Measurements from ENCODE around the gene SLC25A45. TPM values are rescaled to one million over a fixed set of nuclear protein-coding genes. Genes with fewer than 3 reads are reported as not detected.

Gene SLC25A45
- total RNA-seq, 1 donor from 2014 or later: 5.3 TPM

DNA sequence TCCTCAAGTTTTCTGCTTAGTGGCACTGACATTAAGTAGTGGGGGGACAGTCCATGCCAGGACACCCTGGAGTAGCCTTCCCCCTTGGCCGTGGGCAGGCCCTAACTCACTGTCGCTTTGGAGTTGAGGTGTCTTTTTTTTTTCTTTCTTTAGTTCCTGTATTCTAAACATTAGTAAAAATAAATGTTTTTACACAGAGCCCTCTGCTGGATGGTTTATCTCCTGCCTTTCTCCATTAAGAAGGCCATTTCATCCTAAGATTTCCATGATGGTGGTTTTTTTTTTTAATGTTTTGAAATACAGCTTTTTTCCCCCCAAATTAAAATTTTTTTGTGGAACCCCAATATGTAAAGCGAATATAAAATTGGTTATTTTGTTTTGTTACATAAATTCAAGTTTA, 29.7 kb downstream of the SLC25A45 start:
- H3K27me3 Mint-ChIP-seq: no peaks in the 10 kb centered on the region
- no peak overlapping the region for H3K27ac Mint-ChIP-seq
- H3K4me1 Mint-ChIP-seq (ENCODE audit: low read depth): peaks cover 12% of the 10 kb centered on the region
- no peak for DNase-seq (ENCODE audit: low spot score, unreplicated experiment)
- H3K4me3 Mint-ChIP-seq (ENCODE audit: low read depth): no peak overlapping the region
- peak; percentile 38 for TF ChIP-seq CTCF (IDR thresholded peaks at IDR 0.05; ENCODE audit: unreplicated experiment)
- peaks cover 14% of the 10 kb centered on the region for H3K36me3 Mint-ChIP-seq (ENCODE audit: insufficient read depth)
- no peaks in the 10 kb centered on the region for H3K9me3 Mint-ChIP-seq (ENCODE audit: low read depth)

DNA sequence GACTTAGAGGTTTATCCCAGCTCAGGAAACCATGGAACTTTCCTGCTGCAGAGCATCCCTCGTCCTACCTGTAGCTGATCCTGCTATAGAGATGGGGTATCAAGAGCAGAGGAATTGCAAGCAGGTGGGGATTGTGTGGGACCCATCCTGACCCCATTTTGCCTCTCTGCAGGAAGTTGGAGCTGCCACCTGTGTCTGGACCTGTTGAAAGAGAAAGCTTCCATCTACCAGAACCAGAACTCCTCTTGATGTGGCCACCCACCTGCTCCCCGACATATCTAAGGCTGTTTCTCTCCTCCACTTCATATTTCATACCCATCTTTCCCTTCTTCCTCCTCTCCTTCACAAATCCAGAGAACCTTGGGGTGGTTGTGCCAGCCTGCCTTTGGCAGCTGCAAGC, 30.9 kb downstream of the SLC25A45 start:
- no peak overlapping the region for H3K27ac Mint-ChIP-seq
- TF ChIP-seq CTCF (IDR thresholded peaks at IDR 0.05; ENCODE audit: unreplicated experiment): no peak

GRCh38 chr11:65341856-65342255, 40.6 kb downstream of the SLC25A45 start:
- H3K4me1 Mint-ChIP-seq (ENCODE audit: low read depth): peaks cover 4% of the 10 kb centered on the region
- H3K36me3 Mint-ChIP-seq (ENCODE audit: insufficient read depth): peaks cover 19% of the 10 kb centered on the region
- no peak for TF ChIP-seq CTCF (IDR thresholded peaks at IDR 0.05; ENCODE audit: unreplicated experiment)
- H3K27ac Mint-ChIP-seq: no peak overlapping the region
- H3K4me3 Mint-ChIP-seq (ENCODE audit: low read depth): no peak overlapping the region
- DNase-seq (ENCODE audit: low spot score, unreplicated experiment): no peak
- no peaks in the 10 kb centered on the region for H3K9me3 Mint-ChIP-seq (ENCODE audit: low read depth)
- H3K27me3 Mint-ChIP-seq: no peaks in the 10 kb centered on the region

More for the DNA sequence above, 30.9 kb downstream of the SLC25A45 start:
- peaks cover 10% of the 10 kb centered on the region for H3K4me1 Mint-ChIP-seq (ENCODE audit: low read depth)
- peaks cover 17% of the 10 kb centered on the region for H3K36me3 Mint-ChIP-seq (ENCODE audit: insufficient read depth)
- no peaks in the 10 kb centered on the region for H3K9me3 Mint-ChIP-seq (ENCODE audit: low read depth)
- no peak overlapping the region for H3K4me3 Mint-ChIP-seq (ENCODE audit: low read depth)
- H3K27me3 Mint-ChIP-seq: no peaks in the 10 kb centered on the region
- DNase-seq (ENCODE audit: low spot score, unreplicated experiment): no peak

- Mint-ChIP-seq H3K4me3 (ENCODE audit: low read depth) (no peak overlapping the region), H3K9me3 (ENCODE audit: low read depth) (no peaks in the 10 kb centered on the region), H3K27me3 (no peaks in the 10 kb centered on the region), H3K4me1 (ENCODE audit: low read depth) (peaks cover 7% of the 10 kb centered on the region), H3K27ac (no peak overlapping the region), H3K36me3 (ENCODE audit: insufficient read depth) (peaks cover 11% of the 10 kb centered on the region)
- DNase-seq (ENCODE audit: low spot score, unreplicated experiment): no peak
- TF ChIP-seq CTCF (IDR thresholded peaks at IDR 0.05; ENCODE audit: unreplicated experiment): no peak
These were observed 42.2 kb downstream of the SLC25A45 start for GRCh38 chr11:65340226-65340625.

GRCh38 chr11:65338676-65339075, 43.8 kb downstream of the SLC25A45 start:
- H3K36me3 Mint-ChIP-seq (ENCODE audit: insufficient read depth): peaks cover 6% of the 10 kb centered on the region
- no peaks in the 10 kb centered on the region for H3K9me3 Mint-ChIP-seq (ENCODE audit: low read depth)
- no peaks in the 10 kb centered on the region for H3K27me3 Mint-ChIP-seq
- no peak for DNase-seq (ENCODE audit: low spot score, unreplicated experiment)
- H3K4me3 Mint-ChIP-seq (ENCODE audit: low read depth): no peak overlapping the region
- peaks cover 18% of the 10 kb centered on the region for H3K4me1 Mint-ChIP-seq (ENCODE audit: low read depth)
- H3K27ac Mint-ChIP-seq: no peak overlapping the region
- no peak for TF ChIP-seq CTCF (IDR thresholded peaks at IDR 0.05; ENCODE audit: unreplicated experiment)
